GM12878 (cell line): ENCODE results near the gene GDNF. TPM values are rescaled to one million over a fixed set of nuclear protein-coding genes. Genes with fewer than 3 reads are reported as not detected.

Source experiments
- ATAC-seq: fragments of 200-7000 bp; cut with Tn5 transposase; 3 replicates; pipeline ENCODE4 v1.9.1; 2020; ENCODE audit warnings: mild to moderate bottlenecking, moderate library complexity
- BruUV-seq: library from RNA; stranded (reverse); fragments of 400-500 nt; replicated peaks from 2 replicates; lab custom pipeline; 2021; lab: Mats Ljungman, UMichigan
- CTCF ChIA-PET: fragments of 300-600 bp; sonication (Branson Sonifier 250); formaldehyde crosslinking; extraction: SDS; loops from one replicate; lab custom pipeline; 2021; ENCODE audit warnings: inconsistent platforms; lab: Yijun Ruan, JAX
- POLR2A ChIA-PET: fragments of 350-600 bp; formaldehyde crosslinking; extraction: SDS; loops from one replicate; lab custom pipeline; 2021; ENCODE audit warnings: inconsistent platforms; lab: Charles Lee
- RAD21 ChIA-PET: fragments of 300-600 bp; sonication (Branson Sonifier 250); formaldehyde crosslinking; loops from one replicate; lab custom pipeline; 2023; ENCODE audit warnings: antibody characterized with exemption; ENCODE audit not compliant: unreplicated experiment; lab: Charles Lee
- SMC1A ChIA-PET: fragments of 300-600 bp; sonication (Branson Sonifier 250); formaldehyde crosslinking; loops from one replicate; lab custom pipeline; 2023; ENCODE audit not compliant: unreplicated experiment, uncharacterized antibody; lab: Charles Lee
- DNase-seq: peaks from one replicate; pipeline ENCODE4 v3.0.0-alpha.2; 2011; ENCODE audit warnings: low read depth, low spot score
- FAIRE-seq: peaks from 3 replicates; lab custom pipeline; 2011; peaks lifted over from hg19 to GRCh38; lab: Jason Lieb, UNC
- H2AFZ ChIP-seq: 2 replicates; pipeline ENCODE4 v1.6.0; 2011; ENCODE audit warnings: low read depth, low read length, control low read depth; ENCODE audit not compliant: control insufficient read depth
- H3K27ac ChIP-seq: 2 replicates; pipeline ENCODE4 v1.5.1; 2011; ENCODE audit warnings: control low read depth; ENCODE audit not compliant: control insufficient read depth, insufficient read depth
- H3K27me3 ChIP-seq, 2 experiments: replicated peaks in 1 of 2; 2 replicates each; pipeline versions ENCODE4 v1.6.0 to v1.6.1; 2011; ENCODE audit warnings: low read length in 1 of 2; ENCODE audit not compliant: control insufficient read depth in 2 of 2, insufficient read depth in 2 of 2
- H3K36me3 ChIP-seq, 2 experiments: 2 replicates each; pipeline ENCODE4 v1.5.1; 2011; ENCODE audit warnings: low read length in 1 of 2; ENCODE audit not compliant: control insufficient read depth in 2 of 2, insufficient read depth in 2 of 2
- H3K4me1 ChIP-seq: 2 replicates; pipeline ENCODE4 v1.6.1; 2011; ENCODE audit warnings: mild to moderate bottlenecking, low read length, moderate library complexity, mixed read lengths; ENCODE audit not compliant: control insufficient read depth, insufficient read depth
- H3K4me2 ChIP-seq: 2 replicates; pipeline ENCODE4 v1.6.0; 2011; ENCODE audit warnings: control low read depth; ENCODE audit not compliant: control insufficient read depth, insufficient read depth
- H3K4me3 ChIP-seq: fragments of 200-600 bp; sonication (generic); 2 replicates; pipeline ENCODE4 v1.5.1; 2016
- H3K79me2 ChIP-seq: 2 replicates; pipeline ENCODE4 v1.6.0; 2011; ENCODE audit warnings: low read length; ENCODE audit not compliant: control insufficient read depth, insufficient read depth
- H3K9ac ChIP-seq: 2 replicates; pipeline ENCODE4 v1.8.0; 2011; ENCODE audit warnings: low read length, control low read depth, mixed read lengths; ENCODE audit not compliant: control insufficient read depth, insufficient read depth
- H3K9me3 ChIP-seq: replicated peaks from 3 replicates; pipeline ENCODE4 v1.5.1; 2011; ENCODE audit warnings: mild to moderate bottlenecking, low read length; ENCODE audit not compliant: control insufficient read depth, insufficient read depth
- H4K20me1 ChIP-seq: 2 replicates; pipeline ENCODE4 v1.6.0; 2011; ENCODE audit not compliant: control insufficient read depth, insufficient read depth
- BHLHE40 ChIP-seq, 2 experiments: fragments of 450-650 bp in 1 of 2; IDR thresholded peaks; 2 replicates each; pipeline ENCODE4 v1.6.1; 2011 to 2017; ENCODE audit warnings: low read depth in 2 of 2, borderline replicate concordance in 1 of 2, improper control_type of control experiment in 1 of 2, low read length in 1 of 2, mild to moderate bottlenecking in 1 of 2
- EED ChIP-seq: sonication (generic); IDR thresholded peaks from 2 replicates; pipeline ENCODE4 v1.6.1; 2016; ENCODE audit warnings: antibody characterized with exemption, low read depth
- MEF2B ChIP-seq: fragments of 450-650 bp; IDR thresholded peaks from 2 replicates; pipeline ENCODE4 v1.6.1; 2018; ENCODE audit warnings: mild to moderate bottlenecking, moderate library complexity; ENCODE audit not compliant: partially characterized antibody, poor library complexity, severe bottlenecking
- NKRF ChIP-seq: fragments of 450-650 bp; conservative IDR thresholded peaks from 2 replicates; pipeline ENCODE4 v1.6.1; 2017; ENCODE audit warnings: mild to moderate bottlenecking, moderate library complexity
- POLR2AphosphoS5 ChIP-seq: IDR thresholded peaks from 2 replicates; pipeline ENCODE4 v1.6.1; 2011; ENCODE audit warnings: mild to moderate bottlenecking, low read length, inconsistent platforms
- RAD21 ChIP-seq: IDR thresholded peaks from 2 replicates; pipeline ENCODE4 v1.6.1; 2011; ENCODE audit warnings: mild to moderate bottlenecking, low read depth, low read length, moderate library complexity; ENCODE audit not compliant: insufficient read depth
- RCOR1 ChIP-seq: conservative IDR thresholded peaks from 2 replicates; pipeline ENCODE4 v1.6.1; 2012; ENCODE audit warnings: low read depth, low read length, improper control_type of control experiment
- SREBF2 ChIP-seq: IDR thresholded peaks from 2 replicates; pipeline ENCODE4 v1.6.1; 2012; ENCODE audit warnings: mild to moderate bottlenecking, low read length
- STAT1 ChIP-seq: fragments of 450-650 bp; conservative IDR thresholded peaks from 2 replicates; pipeline ENCODE4 v1.6.1; 2014; ENCODE audit warnings: antibody characterized with exemption, mild to moderate bottlenecking
- SUPT20H ChIP-seq: IDR thresholded peaks from 2 replicates; pipeline ENCODE4 v1.6.1; 2011; ENCODE audit warnings: low read depth, mild to moderate bottlenecking, low read length, moderate library complexity, borderline replicate concordance; ENCODE audit not compliant: control insufficient read depth
- WGBS: methylation state at CpG from one replicate; pipeline ENCODE4 v1.1.6; 2016; ENCODE audit warnings: low lambda C conversion rate; ENCODE audit not compliant: insufficient replicate concordance, insufficient coverage; ENCODE audit errors: missing lambda C conversion rate; 5-methylcytosine and 5-hydroxymethylcytosine counted together
- in situ Hi-C: fragments of 300-500 bp; cut with MboI; formaldehyde crosslinking; loops from 9 replicates; pipeline ENCODE4 v1.14.3; 2018; ENCODE audit warnings: mixed read lengths
- intact Hi-C: fragments of 100-400 bp; cut with micrococcal nuclease; formaldehyde crosslinking; loops from one replicate; pipeline ENCODE4 v1.14.2; 2022; ENCODE audit not compliant: unreplicated experiment
- polyA plus RNA-seq, 11 experiments: library from polyadenylated mRNA; depleted of rRNA in 4 of 11; unstranded in 6 of 11; stranded (reverse) in 5 of 11; fragments of >200 nt; fragmentation: Nextera tagmentation in 4 of 11; fragmentation: Illumina TruSeq in 1 of 11; extraction: Ambion mirVana in 4 of 11; extraction: Trizol in 1 of 11; gene quantifications; 1 replicate in 1 of 11; 2 replicates in 10 of 11; pipeline versions ENCODE4 v1.2.1 to v1.2.3, GENCODE V29; 2011 to 2016; ENCODE audit warnings: inconsistent platforms in 2 of 11, missing spikeins in 2 of 11, low read depth in 1 of 11
- total RNA-seq, 4 experiments: library from RNA; depleted of rRNA in 3 of 4; stranded (reverse); fragments of >200 nt in 3 of 4; fragmentation: Illumina TruSeq in 1 of 4; extraction: Trizol in 1 of 4; gene quantifications; 2 replicates each; pipeline versions ENCODE4 v1.2.1 to v1.2.3, GENCODE V29; 2013 to 2021
- TF ChIP-seq, protein P1 (sequence below): fragments of 450-650 bp; IDR thresholded peaks from 2 replicates; pipeline ENCODE4 v1.6.1; 2018; ENCODE audit warnings: borderline replicate concordance, mild to moderate bottlenecking; ENCODE audit not compliant: partially characterized antibody

Gene GDNF
- total and polyA plus RNA-seq, 10 of the 15 experiments (the other 5 are each of a cell fraction or from before 2014, with no cell fraction given) = not detected

DNA sequence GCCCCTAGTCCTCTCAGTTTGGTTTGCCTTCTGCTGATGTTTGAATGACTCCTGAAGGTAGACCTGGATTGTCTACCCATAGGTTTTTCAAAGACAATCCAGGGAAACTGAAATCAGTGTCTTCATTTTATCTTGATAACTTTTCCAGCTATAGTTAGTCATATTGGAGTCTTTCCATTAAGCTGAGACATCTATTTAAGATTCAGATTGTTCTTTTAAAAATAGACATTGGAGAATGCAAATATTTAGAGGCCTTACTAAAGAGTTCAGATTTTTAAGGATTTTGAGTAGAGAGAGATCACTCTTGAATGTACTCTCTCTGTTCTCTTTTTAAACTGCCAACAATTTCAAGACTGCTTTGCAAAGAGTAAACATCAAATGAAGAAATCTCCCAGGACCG, 69.1 kb downstream of the GDNF start:
- Histone ChIP-seq H3K4me3 (no peak overlapping the region), H4K20me1 (no peaks in the 10 kb centered on the region), H3K9me3 (peaks cover 2% of the 10 kb centered on the region; the same call in 1 of the 3 replicates), H3K4me1 (no peaks in the 10 kb centered on the region), H3K79me2 (no peaks in the 10 kb centered on the region), H3K27ac (no peak overlapping the region), H3K36me3 (no peaks in the 10 kb centered on the region), H2AFZ (no peak overlapping the region), H3K4me2 (no peak overlapping the region), H3K9ac (no peak overlapping the region), H3K27me3 (no peaks in the 10 kb centered on the region)
- SMC1A ChIA-PET = no interaction called here
- ATAC-seq = no peak
- no peak for FAIRE-seq
- in situ Hi-C loops = no loop called here
- POLR2A ChIA-PET = no interaction called here
- WGBS = 56% methylated on average over 1 of the region's 1 CpG
- RAD21 ChIA-PET = no interaction called here
- no peak for DNase-seq
- intact Hi-C loops = no loop called here
- TF ChIP-seq, protein P1, sequence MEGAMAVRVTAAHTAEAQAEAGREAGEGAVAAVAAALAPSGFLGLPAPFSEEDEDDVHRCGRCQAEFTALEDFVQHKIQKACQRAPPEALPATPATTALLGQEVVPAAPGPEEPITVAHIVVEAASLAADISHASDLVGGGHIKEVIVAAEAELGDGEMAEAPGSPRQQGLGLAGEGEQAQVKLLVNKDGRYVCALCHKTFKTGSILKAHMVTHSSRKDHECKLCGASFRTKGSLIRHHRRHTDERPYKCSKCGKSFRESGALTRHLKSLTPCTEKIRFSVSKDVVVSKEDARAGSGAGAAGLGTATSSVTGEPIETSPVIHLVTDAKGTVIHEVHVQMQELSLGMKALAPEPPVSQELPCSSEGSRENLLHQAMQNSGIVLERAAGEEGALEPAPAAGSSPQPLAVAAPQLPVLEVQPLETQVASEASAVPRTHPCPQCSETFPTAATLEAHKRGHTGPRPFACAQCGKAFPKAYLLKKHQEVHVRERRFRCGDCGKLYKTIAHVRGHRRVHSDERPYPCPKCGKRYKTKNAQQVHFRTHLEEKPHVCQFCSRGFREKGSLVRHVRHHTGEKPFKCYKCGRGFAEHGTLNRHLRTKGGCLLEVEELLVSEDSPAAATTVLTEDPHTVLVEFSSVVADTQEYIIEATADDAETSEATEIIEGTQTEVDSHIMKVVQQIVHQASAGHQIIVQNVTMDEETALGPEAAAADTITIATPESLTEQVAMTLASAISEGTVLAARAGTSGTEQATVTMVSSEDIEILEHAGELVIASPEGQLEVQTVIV = no peak
- TF ChIP-seq MEF2B (no peak), RCOR1 (no peak), NKRF (no peak), EED (no peak), STAT1 (no peak), SREBF2 (no peak), BHLHE40 (IDR thresholded peaks at IDR 0.05; ENCODE audit: borderline replicate concordance in 1 of 2, low read depth in 2 of 2, low read length in 1 of 2) (no peak), SUPT20H (no peak), POLR2AphosphoS5 (no peak), RAD21 (no peak)
- no TSS peak for BruUV-seq
- CTCF ChIA-PET = no interaction called here
